Stromal cell of bone marrow (primary cell): Measurements from ENCODE around the gene XKR7.

ENCODE experiments used
- DNase-seq: peaks from one replicate; pipeline ENCODE4 v3.0.0-alpha.2; 2012; ENCODE audit warnings: low read depth

The XKR7 gene

DNA sequence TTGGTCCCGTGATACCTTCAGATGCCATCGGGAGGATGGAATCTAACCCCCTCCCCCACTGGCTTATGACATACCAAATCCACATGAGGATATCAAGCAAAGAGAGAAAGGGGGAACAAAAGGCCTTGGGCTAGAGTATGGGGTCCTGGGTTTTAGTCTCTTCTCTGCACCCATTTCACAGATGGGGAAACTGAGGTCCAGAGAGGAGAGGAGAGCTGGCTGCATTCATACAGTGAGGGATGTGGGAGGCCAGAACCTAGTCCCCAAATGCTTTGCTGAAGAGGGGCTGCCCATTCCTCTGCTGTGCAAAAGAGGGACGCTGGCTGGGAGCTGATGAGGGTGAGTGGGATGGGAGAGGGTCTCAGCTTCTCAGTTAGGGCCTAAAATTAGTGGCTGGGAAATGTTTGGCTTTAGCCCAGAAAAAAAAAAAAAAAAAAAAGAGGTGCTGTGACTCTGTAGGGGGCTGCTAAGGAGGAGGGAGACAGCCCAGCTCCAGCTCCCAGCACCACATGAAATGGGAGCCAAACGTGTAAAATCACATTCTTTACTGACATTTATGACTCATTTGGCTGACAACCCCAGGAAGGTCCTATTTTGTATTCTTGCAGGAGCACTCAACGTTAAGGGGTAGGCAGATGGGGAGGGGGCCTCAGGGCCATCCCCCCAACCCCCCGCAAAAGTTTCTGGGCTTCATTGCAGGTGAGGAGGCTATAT lies 11.9 kb downstream of the XKR7 start:
- no peak for DNase-seq

GRCh38 chr20:31981784-31982183 lies 13.8 kb downstream of the XKR7 start:
- no peak for DNase-seq

- no peak for DNase-seq
These were observed 17.1 kb downstream of the XKR7 start for GRCh38 chr20:31984981-31985471.

DNA sequence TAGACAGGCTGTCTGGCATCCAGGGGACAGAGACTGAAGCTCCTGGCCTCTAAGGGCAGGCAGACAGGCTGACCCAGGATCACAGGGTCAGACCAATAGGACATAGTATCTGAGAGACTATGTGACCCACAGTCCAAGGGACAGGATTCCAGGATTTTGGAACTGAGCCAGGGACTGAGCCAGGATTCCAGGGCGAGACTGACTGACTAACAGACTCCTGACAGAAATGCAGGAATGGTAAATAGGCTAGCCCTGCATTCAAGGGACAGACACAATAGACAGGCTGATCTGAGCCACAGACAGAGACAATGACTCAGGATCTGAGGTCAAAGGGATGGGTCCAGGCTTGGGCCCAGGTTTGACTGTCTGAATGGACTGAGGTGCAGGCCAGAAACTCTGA lies 19.8 kb downstream of the XKR7 start:
- DNase-seq, result no peak

- no peak for DNase-seq
These were observed 20.6 kb downstream of the XKR7 start for GRCh38 chr20:31988430-31989015.

- DNase-seq, result no peak
These were observed 21.2 kb downstream of the XKR7 start for GRCh38 chr20:31989030-31989645.

DNA sequence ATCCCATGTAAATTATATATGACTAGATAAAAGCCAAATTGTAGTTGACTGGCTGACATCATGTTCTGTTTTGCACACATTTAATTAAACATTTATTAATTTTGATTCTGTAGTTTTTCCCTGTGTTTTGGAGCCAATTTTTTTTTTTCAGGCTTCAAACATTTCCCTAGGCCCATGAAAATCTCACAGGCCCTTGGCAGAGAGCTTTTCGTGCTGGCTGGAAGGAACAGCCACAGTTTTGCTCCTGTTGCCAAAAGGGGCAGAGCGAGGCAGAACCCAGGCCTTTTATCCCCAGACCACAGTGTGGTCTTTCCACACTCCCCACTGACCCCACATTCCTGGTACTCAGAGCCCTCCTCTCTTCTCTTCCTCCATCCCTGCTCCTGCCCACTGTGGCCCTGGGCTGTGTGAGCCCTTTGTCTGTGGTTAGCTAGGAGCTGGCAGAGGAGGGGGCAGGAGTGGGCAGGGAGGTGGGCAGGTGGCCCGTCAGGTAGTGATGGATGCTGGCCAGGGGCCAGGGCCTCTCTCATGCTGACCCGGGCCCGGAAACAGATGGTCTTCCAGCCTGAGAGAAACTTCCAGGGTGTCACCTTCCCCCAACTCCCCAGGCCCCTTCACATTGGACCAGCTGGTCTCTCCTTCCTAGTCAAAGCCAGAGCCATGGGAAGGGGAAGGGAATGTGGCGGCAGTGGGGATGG lies 22.8 kb downstream of the XKR7 start:
- no peak for DNase-seq

DNA sequence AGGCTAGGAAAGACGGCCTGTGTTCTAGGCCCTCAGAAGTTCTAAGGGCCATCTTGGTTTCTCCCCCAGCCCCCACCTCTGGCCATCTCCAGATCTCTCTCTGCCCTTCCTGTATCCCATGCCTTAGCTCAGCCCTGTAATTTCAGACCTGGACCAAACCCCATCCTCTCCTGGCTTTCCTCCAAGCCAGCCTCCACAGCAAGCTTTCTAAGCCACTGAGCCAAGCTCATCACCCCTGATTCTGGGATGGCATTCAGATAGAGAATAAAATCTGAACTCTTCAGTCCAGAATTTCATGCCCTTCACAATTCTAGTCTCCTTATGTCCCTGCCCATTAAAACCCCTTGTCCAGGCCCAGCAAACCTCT lies 23.4 kb downstream of the XKR7 start:
- no peak for DNase-seq

DNA sequence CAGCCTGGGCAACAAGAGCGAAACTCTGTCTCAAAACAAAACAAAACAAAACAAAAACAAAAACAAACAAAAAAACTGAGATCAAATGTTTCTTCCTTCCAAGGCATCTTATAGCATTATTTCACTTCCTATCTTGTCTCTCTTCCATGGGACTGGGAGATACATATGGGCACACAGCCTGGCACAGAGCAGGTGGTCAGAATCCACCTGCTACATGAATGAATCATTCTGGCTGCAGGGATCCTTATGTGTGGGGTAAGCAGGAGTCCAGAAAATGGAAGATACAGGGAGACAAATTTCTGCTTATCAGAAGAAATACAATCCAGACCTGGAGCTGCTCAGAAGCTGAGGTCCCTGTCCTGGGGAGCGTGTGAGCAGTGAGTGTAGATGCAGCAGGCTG lies 24.1 kb downstream of the XKR7 start:
- no peak for DNase-seq

GRCh38 chr20:31996996-31997395 lies 29.0 kb downstream of the XKR7 start:
- DNase-seq, result no peak

DNA sequence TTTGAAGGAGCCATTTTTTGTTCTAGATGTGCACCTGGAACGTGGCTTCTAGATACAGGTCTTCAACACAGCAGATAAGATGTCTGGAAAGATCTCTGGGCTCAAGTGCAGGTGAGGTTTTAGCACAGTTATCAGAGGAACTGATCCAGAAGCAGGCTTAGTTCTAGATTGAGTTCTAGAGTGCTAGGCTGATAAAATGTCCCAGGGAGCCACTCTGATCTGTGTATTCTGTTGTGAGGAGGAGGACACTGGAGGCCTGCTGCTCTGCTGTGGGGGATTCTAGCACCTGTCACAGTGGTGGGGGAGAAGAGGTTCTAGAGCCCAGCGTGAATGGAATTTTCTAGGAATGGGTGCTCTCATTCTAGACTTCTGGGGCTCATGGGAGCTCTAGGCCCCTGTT lies 30.3 kb downstream of the XKR7 start:
- DNase-seq, result no peak

GRCh38 chr20:32003325-32003724 lies 35.4 kb downstream of the XKR7 start:
- no peak for DNase-seq

DNA sequence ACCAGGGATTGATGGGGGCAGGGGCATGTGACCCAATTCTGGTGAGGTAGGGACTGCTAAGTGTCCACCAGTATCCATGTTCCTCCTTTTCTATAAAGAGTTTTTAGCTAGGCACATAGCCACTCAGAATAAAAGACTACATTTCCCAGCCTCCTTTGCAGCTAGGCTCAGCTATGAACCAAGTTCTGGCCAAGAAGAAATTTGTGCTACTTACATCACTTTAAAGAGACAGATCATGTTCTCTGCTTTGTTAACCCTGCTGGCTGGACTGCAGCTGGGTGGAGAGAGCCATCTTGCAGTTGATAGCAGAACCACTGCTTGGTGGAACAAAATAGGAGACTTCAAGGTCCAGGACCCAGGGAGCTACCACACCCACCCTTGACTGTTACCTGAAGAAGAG lies 37.0 kb downstream of the XKR7 start:
- DNase-seq, result peak; percentile 7

DNA sequence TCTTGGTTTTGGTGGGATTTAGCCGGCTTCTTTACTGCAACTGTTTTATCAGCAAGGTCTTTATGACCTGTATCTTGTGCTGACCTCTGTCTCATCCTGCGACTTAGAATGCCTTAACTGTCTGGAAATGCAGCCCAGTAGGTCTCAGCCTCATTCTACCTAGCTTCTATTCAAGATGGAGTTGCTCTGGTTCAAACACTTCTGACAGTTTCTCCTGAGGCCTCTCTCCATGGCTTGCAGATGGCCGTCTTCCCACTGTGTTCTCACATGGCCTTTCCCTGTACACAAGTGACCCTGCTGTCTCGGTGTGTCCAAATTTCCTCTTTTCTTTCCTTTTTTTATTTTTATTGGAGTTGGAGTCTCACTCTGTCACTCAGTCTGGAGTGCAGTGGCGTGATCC lies 38.1 kb downstream of the XKR7 start:
- DNase-seq, result no peak

- DNase-seq, result no peak
These were observed 39.2 kb downstream of the XKR7 start for GRCh38 chr20:32006841-32007786.

DNA sequence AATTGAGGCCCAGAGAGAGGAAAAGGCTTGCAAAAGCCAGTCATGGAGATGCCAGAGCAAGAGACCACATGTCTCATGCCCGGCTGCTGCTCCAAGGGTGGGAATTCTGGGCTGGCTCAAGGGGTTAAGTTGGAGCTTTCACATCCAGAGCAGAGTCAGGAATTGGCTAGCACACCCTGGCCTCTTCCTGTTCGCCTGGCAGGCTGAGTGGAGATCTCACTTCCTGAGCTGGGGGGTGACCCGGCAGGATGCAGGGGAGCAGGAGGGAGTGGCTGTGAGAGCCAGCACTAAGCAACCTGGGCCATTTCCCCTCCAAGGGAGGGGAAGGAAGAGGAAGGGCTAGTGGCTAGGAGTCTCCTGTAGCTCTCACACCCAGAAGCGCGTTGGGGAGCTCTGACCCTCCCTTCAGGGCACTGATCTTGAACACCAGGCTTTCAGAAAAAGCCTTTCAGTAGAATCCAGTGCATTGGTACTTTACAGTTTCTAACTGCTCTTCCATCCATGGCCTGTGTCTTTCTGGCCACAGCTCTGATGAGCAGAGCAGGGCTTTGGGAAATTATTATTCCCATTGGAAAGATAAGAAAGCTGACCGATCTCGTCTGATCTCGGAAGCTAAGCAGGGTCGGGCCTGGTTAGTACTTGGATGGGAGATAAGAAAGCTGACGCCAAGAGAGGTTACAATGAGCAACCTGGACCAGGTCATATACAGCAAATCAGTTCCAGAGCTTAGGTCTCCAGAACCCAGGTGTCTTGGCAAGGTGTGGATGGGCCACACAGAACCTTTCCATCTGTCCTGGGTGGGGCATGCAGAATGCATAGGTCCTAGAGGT lies 40.1 kb downstream of the XKR7 start:
- no peak for DNase-seq

- no peak for DNase-seq
These were observed 41.6 kb downstream of the XKR7 start for GRCh38 chr20:32009564-32009963.

- DNase-seq, result no peak
These were observed 42.1 kb downstream of the XKR7 start, which contains the start of gene CCM2L for GRCh38 chr20:32010101-32010500. CCM2L (plus strand) TSS chr20:32010438; CDS start chr20:32010455, 17 bp downstream.

- no peak for DNase-seq
These were observed 42.7 kb downstream of the XKR7 start for GRCh38 chr20:32010666-32011065.

DNA sequence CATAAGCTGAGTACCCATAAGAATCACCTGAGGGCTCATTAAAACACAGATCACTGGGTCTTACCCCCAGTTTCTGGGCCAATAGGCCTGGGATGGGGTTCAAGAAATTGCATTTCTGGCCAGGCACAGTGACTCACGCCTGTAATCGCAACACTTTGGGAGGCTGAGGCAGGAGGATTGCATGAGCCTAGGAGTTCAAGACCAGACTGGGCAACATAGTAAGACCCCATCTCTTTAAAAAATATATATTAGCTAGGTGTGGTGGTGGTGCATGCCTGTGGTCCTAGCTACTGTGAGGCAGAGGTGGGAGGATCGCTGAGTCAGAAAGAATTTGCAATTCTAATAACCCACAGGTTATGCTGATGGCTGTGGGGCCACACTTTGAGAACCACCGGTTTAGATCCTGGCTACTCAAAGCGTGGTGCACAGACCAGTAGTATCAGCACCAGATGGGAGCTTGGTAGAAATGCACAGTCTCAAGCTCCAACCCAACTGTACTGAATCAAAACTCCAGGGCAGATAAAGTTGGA lies 44.3 kb downstream of the XKR7 start:
- no peak for DNase-seq

DNA sequence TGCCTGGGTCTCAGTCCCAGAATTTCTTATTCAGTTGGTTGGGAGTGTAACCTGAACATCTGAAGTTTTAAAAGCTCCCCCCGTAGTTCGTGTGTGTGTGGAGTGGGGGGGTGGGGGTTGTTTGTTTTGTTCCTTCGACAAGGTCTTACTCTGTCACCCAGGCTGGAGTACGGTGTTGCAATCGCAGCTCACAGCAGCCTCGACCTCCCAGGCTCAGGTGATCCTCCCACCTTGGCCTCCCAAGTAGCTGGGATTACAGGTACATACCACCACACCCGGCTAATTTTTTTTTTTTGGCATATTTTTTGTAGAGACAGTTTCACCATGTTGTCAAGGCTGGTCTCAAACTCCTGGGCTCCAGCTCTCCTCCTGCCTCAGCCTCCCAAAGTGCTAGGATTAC lies 45.4 kb downstream of the XKR7 start:
- no peak for DNase-seq
